Thoracic aorta (tissue), 2 donors: ENCODE data around the gene CTNNBL1. TPM values are rescaled to one million over a fixed set of nuclear protein-coding genes. Genes with fewer than 3 reads are reported as not detected.

Source experiments
- ATAC-seq: fragments of 150-250 bp; one replicate; pipeline ENCODE4 v1.8.0; 2017; ENCODE audit warnings: low read depth; ENCODE audit not compliant: insufficient number of reproducible peaks, low FRiP score
- DNase-seq: peaks from one replicate; pipeline ENCODE4 v3.0.0-alpha.2; 2020; ENCODE audit warnings: low spot score
- H3K27ac ChIP-seq, 2 donors: fragments of 200-600 bp; sonication (generic); 1 replicate in 1 of 2; 2 replicates in 1 of 2; pipeline ENCODE4 v1.5.1; 2016; ENCODE audit warnings: mild to moderate bottlenecking in 2 of 2, moderate library complexity in 2 of 2
- H3K27me3 ChIP-seq: fragments of 200-600 bp; sonication (generic); replicated peaks from 2 replicates; pipeline ENCODE4 v1.6.0; 2016; ENCODE audit warnings: mild to moderate bottlenecking; ENCODE audit not compliant: insufficient read depth
- H3K36me3 ChIP-seq: fragments of 200-600 bp; sonication (generic); one replicate; pipeline ENCODE4 v1.5.1; 2016
- H3K4me1 ChIP-seq, 2 donors: fragments of 200-600 bp; sonication (generic); 1 replicate in 1 of 2; 2 replicates in 1 of 2; pipeline versions ENCODE4 v1.5.1 to v1.6.0; 2016; ENCODE audit warnings: low read depth in 2 of 2, mild to moderate bottlenecking in 1 of 2; ENCODE audit not compliant: control insufficient read depth in 1 of 2
- H3K4me3 ChIP-seq: fragments of 200-600 bp; sonication (generic); 2 replicates; pipeline ENCODE4 v1.5.1; 2016; ENCODE audit warnings: mild to moderate bottlenecking
- H3K9me3 ChIP-seq: fragments of 200-600 bp; sonication (generic); 2 replicates; pipeline ENCODE4 v1.5.1; 2016
- CTCF ChIP-seq: fragments of 200-600 bp; sonication (generic); IDR thresholded peaks from one replicate; pipeline ENCODE4 v1.5.1; 2019; ENCODE audit warnings: antibody characterized with exemption
- total RNA-seq, 2 donors: library from RNA; depleted of rRNA; stranded (reverse); fragments of >200 nt; gene quantifications; one replicate each; pipeline versions ENCODE4 v1.1.0 to v1.2.3, GENCODE V29; 2016

The CTNNBL1 gene
- total RNA-seq, 2 donors from 2014 or later: 22.6 to 34.3 TPM

GRCh38 chr20:37650661-37651060 is 43.2 kb upstream of the CTNNBL1 start:
- DNase-seq (no peak), ATAC-seq (no peak)
- Histone ChIP-seq H3K4me3 (no peak overlapping the region), H3K9me3 (no peaks in the 10 kb centered on the region), H3K27me3 (no peaks in the 10 kb centered on the region), H3K27ac (no peak overlapping the region), H3K4me1 (no peaks in the 10 kb centered on the region), H3K36me3 (no peaks in the 10 kb centered on the region)
- TF ChIP-seq CTCF: no peak

- DNase-seq (no peak), ATAC-seq (no peak)
- no peaks in the 10 kb centered on the region for H3K4me1 ChIP-seq
- no peak overlapping the region for H3K27ac ChIP-seq
- H3K9me3 ChIP-seq: no peaks in the 10 kb centered on the region
- no peak for TF ChIP-seq CTCF
- H3K36me3 ChIP-seq: no peaks in the 10 kb centered on the region
- H3K27me3 ChIP-seq: no peaks in the 10 kb centered on the region
- no peak overlapping the region for H3K4me3 ChIP-seq
Observed at GRCh38 chr20:37651932-37652331, 41.9 kb upstream of the CTNNBL1 start.

GRCh38 chr20:37656945-37657344 is 36.9 kb upstream of the CTNNBL1 start:
- Histone ChIP-seq H3K9me3 (no peaks in the 10 kb centered on the region), H3K27ac (no peak overlapping the region), H3K36me3 (no peaks in the 10 kb centered on the region), H3K27me3 (no peaks in the 10 kb centered on the region), H3K4me1 (no peaks in the 10 kb centered on the region), H3K4me3 (no peak overlapping the region)
- DNase-seq: no peak
- no peak for ATAC-seq
- TF ChIP-seq CTCF: no peak

GRCh38 chr20:37657924-37658804 is 35.7 kb upstream of the CTNNBL1 start:
- Histone ChIP-seq H3K4me1 (no peaks in the 10 kb centered on the region), H3K36me3 (no peaks in the 10 kb centered on the region), H3K9me3 (no peaks in the 10 kb centered on the region), H3K27me3 (no peaks in the 10 kb centered on the region), H3K4me3 (no peak overlapping the region), H3K27ac (no peak overlapping the region)
- DNase-seq: no peak
- no peak for ATAC-seq
- no peak for TF ChIP-seq CTCF

GRCh38 chr20:37661519-37661918 is 32.3 kb upstream of the CTNNBL1 start:
- ATAC-seq (no peak), DNase-seq (no peak)
- no peaks in the 10 kb centered on the region for H3K9me3 ChIP-seq
- H3K4me3 ChIP-seq: no peak overlapping the region
- no peaks in the 10 kb centered on the region for H3K36me3 ChIP-seq
- H3K27me3 ChIP-seq: no peaks in the 10 kb centered on the region
- no peaks in the 10 kb centered on the region for H3K4me1 ChIP-seq
- no peak for TF ChIP-seq CTCF
- H3K27ac ChIP-seq: no peak overlapping the region
